NCI-H510A (cell line): Measurements from ENCODE around the gene CDC25C.
"Not testable (repeated sequence)": the region's sequence is repeated elsewhere in the genome, so short reads cannot be mapped to it uniquely, and the experiment has no call there.

Experiments used
- DNase-seq: peaks from one replicate; lab custom pipeline; 2025; lab: John Stamatoyannopoulos, UW

The CDC25C gene

DNA sequence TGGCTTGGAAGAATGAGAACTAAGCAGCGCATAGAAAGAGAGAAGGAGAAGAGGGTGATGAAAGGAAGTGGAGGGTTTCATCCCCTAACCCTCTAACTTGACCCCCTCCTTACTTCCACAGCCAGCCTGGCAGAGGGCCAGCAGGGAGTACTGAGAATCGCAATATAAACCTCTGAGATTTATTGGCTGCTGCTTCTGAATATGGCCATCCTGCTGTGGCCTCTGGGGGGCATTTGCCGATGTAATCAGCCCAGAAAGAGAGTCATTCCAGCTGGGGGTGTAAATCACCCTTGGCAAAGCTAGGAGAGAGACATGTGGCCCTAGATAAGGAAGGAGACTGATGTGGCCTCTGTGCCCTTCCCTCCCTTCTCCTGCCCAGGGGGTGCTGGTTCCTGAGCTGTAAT is 56.2 kb downstream of the CDC25C start:
- DNase-seq, result no peak

GRCh38 chr5:138274189-138274853 is 57.3 kb downstream of the CDC25C start, which contains the start of gene GFRA3:
GFRA3 (minus strand) TSS chr5:138274621; CDS start chr5:138274424, 197 bp downstream.
- no peak for DNase-seq

- no peak for DNase-seq
These were observed 57.8 kb downstream of the CDC25C start for GRCh38 chr5:138273834-138274188.

- DNase-seq, result no peak
These were observed 58.9 kb downstream of the CDC25C start for GRCh38 chr5:138272681-138273080.

DNA sequence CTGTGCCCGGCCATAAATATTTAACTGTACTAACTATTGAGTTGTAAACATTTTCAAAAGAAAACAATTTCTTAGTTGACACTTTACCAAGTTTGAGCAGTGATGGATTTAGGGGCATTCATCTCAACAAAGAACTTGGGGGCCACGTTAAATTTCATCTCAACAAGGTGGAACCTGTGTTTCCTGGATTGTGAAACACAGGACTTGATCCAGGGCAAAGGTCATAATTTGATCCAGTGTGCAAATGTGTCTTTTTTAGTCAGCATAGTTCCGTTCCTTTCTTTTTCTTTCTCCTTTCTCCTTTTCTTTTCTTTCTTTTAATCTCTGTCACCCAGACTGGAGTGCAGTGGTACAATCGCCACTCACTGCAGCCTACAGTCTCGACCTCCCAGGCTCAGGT is 60.3 kb downstream of the CDC25C start:
- no peak for DNase-seq

GRCh38 chr5:138264183-138264582 is 67.4 kb downstream of the CDC25C start:
- DNase-seq, result no peak

- no peak for DNase-seq
These were observed 68.0 kb downstream of the CDC25C start for GRCh38 chr5:138263581-138263980.

- no peak for DNase-seq
These were observed 72.8 kb downstream of the CDC25C start for GRCh38 chr5:138258704-138259292.

DNA sequence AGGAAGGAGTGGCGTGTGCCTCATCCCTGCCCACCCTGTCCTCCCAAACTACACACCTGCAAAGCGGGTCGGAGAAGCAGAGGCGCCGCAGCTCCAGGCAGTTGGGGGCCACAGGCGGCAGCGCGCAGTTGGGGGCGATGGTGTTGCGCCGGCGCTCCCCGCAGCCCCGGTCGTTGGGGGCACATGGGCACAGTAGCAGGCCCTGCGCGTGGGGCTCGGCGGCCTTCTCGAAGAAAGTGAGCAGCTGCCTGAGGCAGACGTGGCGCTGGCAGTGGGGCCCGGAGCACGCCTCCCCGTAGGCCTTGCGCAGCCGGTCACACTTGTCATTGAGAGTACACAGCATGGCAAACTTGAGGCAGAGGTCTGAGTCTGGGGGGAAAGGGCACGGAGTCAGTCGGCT is 74.0 kb downstream of the CDC25C start:
- no peak for DNase-seq

DNA sequence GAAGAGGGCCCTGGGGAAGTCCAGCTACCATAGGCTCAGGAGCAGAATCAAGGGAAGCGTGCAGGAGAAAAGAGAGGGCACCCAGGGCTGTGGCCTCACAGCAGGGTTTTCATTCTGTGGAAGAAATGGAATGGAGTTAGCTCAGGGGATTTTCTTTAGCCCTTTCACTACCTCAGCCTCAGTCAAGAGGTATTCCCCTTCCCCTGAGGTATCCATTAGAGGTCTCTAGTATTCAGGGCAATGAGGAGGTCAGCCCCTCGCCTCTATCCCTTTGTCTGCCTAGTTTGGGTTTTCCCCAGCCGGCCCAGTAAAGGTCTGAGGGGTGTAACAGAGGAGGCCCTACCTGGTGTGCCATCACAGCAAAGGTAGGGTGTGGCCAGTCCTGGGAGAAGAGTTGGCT is 78.7 kb downstream of the CDC25C start:
- no peak for DNase-seq

DNA sequence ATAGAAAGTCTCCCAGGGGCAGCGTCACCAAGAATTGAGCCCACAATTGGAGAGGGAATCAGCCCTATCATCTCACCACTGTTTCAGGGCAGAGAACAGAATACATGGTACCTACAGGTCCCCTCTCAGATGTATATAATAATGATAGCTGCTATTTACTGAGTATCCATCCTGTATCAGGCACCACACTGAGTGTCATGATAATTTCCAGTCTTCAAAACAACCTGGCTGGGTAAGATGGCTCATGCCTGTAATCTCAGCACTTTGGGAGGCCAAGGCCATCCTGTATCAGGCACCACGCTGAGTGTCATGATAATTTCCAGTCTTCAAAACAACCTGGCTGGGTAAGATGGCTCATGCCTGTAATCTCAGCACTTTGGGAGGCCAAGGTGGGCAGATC is 83.8 kb downstream of the CDC25C start:
- not testable (repeated sequence) for DNase-seq

DNA sequence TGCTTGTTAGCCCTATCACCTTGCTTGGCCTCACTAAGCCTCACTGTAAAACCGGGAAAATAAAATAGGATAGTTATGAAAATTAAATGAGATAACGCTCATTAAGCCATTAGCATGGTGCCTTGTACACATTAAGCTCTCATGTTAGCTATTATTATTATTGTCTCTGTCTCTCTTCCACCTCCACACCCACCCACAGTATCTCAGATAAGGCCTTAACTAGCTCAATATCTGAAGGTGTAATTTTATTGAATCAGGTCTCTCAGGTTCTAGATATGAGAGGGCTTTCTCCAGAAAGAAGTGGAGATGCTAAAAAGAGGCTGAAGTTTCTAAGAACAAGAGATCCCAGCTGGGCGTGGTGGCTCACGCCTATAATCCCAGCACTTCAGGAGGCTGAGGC is 84.8 kb downstream of the CDC25C start:
- DNase-seq, result no peak

GRCh38 chr5:138246334-138246733 is 85.3 kb downstream of the CDC25C start:
- DNase-seq, result no peak

- DNase-seq, result no peak
These were observed 85.9 kb downstream of the CDC25C start for GRCh38 chr5:138245717-138246116.

- no peak for DNase-seq
These were observed 87.8 kb downstream of the CDC25C start for GRCh38 chr5:138243794-138244193.

GRCh38 chr5:138241688-138242571 is 89.7 kb downstream of the CDC25C start:
- no peak for DNase-seq

- DNase-seq, result no peak
These were observed 90.8 kb downstream of the CDC25C start for GRCh38 chr5:138240650-138241385.

- no peak for DNase-seq
These were observed 93.6 kb downstream of the CDC25C start for GRCh38 chr5:138238034-138238433.
